GM18505 (cell line): ENCODE results near the gene CAMTA1.

Source experiments
- ATAC-seq: cut with Tn5 transposase; IDR thresholded peaks from one replicate; pipeline ENCODE4 v1.9.1; 2021; ENCODE audit not compliant: unreplicated experiment
- POLR2A ChIP-seq: IDR thresholded peaks from 4 replicates; pipeline ENCODE4 v1.6.1; 2011; ENCODE audit warnings: borderline replicate concordance; ENCODE audit not compliant: insufficient read depth, insufficient read length; ENCODE audit errors: extremely low read depth

CAMTA1 gene

GRCh38 chr1:6959491-6959890 is 174.2 kb downstream of the CAMTA1 start:
- ATAC-seq: no peak
- no peak for TF ChIP-seq POLR2A

DNA sequence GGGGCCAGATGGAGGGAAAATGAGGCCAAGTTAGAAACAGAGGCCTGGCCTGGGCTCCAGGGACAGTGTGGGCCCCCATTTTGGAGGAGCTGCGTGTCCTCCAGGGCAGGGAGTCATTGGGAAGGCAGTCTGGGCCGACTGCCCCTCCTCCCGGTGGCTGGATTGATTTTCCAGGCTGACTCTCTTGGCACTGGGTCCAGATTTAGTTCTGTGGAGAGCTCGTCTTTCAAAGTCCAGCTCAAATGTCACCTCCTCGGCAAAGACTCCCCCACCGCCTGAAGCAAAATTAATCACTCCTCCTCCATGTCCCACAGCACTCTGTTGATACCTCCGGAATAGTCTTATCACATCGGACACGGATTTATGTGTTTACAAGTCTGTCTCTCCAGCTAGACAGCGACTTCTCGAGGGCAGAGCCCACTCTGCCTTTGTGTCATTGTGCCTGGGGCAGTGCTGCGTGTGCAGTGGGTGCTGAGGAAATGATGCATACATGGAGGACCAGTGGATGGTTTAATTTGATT is 175.1 kb downstream of the CAMTA1 start:
- ATAC-seq: no peak
- TF ChIP-seq POLR2A: no peak

DNA sequence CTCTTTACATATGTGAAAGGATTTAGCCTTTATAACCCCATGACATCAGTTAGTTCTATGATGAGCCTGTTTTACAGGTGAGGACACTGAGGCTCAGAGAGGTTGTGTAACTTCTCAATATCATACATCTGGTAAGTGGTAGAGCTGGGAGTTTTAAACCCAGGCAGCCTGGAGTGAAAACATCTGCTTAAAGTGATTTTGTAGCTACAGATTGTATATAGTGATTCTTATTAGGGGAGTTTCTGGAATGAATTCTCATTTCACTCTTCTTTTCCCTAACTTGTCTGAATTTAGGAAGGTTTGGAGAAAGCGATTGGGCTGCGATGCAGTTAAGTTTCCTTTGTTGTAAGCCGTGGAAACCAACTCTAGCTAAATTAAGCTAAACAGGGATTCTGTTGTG is 175.6 kb downstream of the CAMTA1 start:
- no peak for ATAC-seq
- TF ChIP-seq POLR2A: no peak

DNA sequence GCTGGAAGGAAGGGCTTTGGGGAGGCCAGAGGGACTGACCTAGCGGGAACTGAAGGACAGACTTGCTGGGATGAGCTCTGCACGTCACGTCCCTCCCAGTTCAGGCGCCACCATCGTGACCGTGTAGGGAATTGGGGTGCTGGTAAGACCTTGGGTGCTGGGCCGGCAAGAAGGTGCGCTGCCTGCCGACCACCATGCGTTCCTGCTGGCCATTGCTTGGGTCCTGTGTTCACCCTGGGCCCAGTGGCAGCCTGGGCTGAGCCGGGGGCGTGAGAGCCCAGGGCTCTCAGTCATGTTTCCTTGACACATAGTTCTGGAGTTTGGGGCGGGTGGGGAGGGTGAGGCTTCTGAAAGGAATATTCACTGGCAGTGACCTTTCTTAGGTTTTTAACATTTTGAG is 176.0 kb downstream of the CAMTA1 start:
- ATAC-seq: no peak
- no peak for TF ChIP-seq POLR2A

- no peak for ATAC-seq
- no peak for TF ChIP-seq POLR2A
Observed at GRCh38 chr1:6961905-6962477, 176.7 kb downstream of the CAMTA1 start.

DNA sequence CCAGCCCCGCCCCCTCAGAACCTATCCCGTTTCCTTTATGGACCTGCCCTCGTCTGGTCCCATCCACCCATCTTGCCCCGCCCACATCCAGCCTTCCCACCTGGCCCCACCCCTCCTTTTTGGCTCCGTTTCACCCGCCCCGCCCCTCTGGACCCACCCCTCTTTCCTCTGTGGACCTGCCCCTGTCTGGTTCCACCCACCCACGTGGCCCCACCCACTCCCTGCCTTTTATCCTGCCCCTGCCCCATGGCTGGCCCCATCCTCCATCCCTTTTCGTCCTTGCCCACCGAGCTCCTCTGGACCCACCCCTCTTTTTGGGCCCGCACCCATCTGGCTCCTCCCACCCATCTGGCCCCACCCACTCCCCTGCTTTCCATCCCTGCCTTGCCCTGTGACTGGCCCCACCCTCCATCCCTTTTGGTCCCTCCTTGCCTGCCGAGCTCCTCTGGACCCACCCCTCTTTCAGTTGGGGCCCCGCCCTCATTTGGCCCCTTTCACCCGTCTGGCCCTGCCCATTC is 177.3 kb downstream of the CAMTA1 start:
- no peak for ATAC-seq
- no peak for TF ChIP-seq POLR2A

DNA sequence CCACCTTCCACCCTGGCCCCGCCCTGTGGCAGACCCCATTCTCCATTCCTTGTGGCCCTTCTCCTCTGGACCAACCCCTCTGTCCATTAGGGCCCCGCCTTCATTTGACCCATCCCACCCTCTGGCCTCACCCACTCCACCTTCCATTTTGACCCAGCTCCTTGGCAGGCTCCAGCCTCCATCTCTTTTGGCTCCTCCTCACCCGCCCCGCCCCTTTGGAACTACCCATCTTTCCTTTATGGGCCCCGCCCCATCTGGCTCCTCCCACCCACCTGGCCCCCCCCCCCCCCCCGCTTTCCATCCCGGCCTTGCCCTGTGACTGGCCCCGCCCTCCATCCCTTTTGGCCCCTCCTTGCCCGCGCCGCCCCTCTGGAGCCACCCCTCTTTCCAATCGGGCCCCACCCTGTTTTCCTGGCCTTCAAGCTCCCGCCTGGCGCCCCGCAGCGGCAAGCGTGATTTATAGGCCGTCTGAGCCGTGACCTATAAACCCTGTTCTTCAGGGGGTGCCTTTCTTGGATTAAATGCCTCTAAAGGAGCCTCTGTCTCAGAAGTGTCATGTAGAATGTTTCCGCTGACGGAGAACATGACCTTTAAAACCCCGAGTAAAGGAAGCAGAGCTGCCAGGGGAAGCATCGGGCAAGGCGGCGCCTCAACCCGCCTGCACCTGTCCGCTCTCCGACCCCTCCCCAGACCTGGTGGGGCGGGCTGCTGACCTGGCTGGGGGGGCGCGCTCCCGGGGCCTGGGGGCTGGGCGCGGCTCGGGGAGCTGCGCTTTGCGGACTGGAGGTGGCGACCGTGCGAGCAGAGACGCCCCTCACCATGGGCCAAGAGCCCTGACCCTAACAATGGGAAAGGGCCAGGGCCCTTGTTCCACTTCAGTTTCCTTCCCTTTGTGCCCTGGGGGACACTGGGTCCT is 178.0 kb downstream of the CAMTA1 start:
- no peak for ATAC-seq
- TF ChIP-seq POLR2A: no peak

- no peak for TF ChIP-seq POLR2A
- ATAC-seq: no peak
Observed at GRCh38 chr1:6963912-6964307, 178.7 kb downstream of the CAMTA1 start.

DNA sequence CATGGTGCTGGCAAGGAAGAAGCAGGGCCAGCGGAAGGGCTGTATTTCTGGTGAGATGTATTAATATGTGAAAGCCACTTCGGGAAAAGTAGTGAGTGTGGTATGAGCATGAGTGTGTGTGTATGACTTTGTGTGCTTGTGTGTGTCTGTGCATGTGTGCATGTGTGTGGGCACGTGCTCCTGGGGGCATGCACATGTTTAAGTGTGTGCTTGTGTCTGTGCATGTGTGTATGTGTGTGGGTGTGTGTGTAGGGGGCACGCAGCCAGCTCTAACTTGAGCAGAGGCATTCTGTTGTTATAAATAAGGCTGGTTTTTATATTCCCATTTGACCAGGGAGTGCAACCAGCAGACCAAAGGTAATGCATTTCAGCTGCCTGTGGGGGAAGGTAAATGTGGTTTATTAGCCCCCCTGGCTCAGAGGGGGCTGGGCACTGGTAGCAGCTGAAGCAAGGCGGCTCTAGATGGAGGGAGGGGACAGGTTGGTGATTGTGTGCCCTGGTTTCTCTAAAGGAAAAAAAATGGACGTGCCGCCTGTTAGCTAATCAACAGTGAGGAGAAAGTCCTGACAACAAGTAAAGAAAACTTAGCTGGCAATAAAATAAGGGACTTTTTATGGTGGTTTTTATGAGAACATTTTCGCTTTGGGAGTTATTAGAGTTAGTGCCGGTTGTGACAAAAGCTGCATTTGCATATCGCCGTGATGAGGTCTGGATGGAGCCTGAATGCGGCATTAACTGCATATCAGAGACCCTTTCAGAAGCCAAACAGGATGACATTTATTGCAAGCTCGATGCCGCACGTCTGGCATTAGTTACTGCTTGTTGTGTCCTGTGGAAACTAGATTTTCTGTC is 180.1 kb downstream of the CAMTA1 start:
- TF ChIP-seq POLR2A: no peak
- no peak for ATAC-seq

GRCh38 chr1:6965935-6966241 is 180.6 kb downstream of the CAMTA1 start:
- TF ChIP-seq POLR2A: no peak
- ATAC-seq: no peak

DNA sequence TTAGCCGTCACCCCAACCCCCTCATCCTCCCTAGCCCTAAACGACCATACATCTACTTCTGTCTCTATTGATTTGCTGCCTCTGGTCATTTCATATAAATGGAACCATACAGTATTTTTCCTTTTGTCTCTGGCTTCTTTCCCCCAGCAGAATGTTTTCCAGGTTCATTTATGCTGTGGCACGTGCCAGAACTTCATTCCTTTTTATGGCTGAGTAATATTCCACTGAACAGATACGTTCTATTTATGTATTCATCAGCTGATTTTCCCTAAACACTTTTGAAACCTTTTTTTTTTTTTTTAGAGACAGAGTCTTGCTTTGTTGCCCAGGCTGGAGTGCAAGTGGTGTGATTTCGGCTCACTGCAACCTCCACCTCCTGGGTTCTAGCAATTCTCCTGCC is 181.1 kb downstream of the CAMTA1 start:
- no peak for TF ChIP-seq POLR2A
- ATAC-seq: no peak

GRCh38 chr1:6967431-6968111 is 182.3 kb downstream of the CAMTA1 start:
- no peak for ATAC-seq

GRCh38 chr1:6969106-6969505 is 183.9 kb downstream of the CAMTA1 start:
- TF ChIP-seq POLR2A: no peak
- no peak for ATAC-seq

More at GRCh38 chr1:6967431-6968111, 182.3 kb downstream of the CAMTA1 start:
- TF ChIP-seq POLR2A: no peak
